ENCODE measurements around the gene TMPRSS13.

TMPRSS13 gene

GRCh38 chr11:117912497-117912896 is 16.7 kb downstream of the TMPRSS13 start:
- DNase-seq (ENCODE audit: low read depth), result no peak

GRCh38 chr11:117911694-117912093 is 17.5 kb downstream of the TMPRSS13 start:
- no peak for DNase-seq (ENCODE audit: low read depth)

DNA sequence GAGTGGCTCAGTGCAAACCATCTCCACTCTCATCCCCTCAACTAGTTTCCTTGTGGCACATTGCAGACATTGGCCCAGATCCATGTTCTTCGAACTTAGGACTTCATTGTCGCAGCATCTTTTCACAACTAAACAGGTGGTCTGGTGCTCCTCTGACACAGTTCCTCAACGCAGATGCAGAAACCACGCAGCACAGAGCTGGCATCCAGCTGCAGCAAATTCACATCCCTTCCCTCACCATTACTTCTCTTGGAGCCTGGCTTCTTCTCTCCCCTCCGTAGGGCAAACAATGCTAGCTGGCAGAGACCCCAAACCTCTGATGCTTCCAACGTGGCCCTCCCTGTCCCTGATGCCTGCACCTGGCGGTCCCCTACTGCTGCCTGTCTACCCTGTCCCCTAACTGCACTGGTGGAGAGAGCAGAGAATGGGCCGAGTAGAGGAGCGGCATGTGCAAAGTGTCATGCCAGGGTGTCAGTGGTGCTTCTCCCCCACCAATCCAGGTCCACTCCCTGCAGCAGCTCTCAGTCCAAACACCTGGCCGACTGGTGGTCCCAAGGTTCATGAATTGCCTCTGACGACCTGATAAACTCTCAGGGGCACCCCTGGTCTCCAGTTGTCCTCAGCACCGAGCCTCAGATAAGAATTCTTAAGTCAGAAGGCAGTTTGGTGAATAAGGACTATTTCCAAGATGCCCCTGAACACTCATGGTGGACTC is 18.1 kb downstream of the TMPRSS13 start:
- DNase-seq (ENCODE audit: low read depth), result no peak

GRCh38 chr11:117910525-117910924 is 18.7 kb downstream of the TMPRSS13 start:
- no peak for DNase-seq (ENCODE audit: low read depth)

GRCh38 chr11:117909611-117910382 is 19.4 kb downstream of the TMPRSS13 start:
- no peak for DNase-seq (ENCODE audit: low read depth)

DNA sequence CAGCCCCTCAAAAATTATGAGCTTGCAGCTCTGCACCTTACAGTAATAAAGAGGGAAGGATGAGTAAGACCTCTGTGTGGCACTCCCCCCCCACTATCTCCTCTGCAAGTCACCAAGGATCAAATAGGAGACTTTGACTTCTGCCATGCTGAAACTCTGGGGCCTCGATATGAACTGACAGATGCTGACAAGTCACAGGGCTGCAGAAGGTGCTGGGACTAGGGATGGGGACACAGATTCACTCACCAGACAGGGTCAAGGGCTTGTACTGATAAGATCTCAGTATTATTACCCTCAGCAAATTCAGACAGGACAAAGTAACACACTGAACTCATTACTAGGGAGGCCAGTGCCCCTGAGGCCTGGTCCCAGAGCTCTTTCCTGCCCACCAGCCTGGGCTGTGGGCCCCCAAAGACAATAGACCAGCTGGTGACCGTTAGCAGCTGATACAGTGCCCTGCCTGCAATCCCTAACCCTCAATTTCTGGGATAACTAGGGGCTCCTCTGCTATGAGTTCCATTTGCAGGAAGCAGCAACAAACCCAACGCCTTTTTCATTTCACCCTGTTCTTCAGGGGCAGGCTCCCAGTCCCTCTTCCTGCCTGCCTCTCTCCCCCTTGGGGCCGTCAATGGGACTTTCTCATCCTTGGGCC is 20.1 kb downstream of the TMPRSS13 start:
- DNase-seq (ENCODE audit: low read depth), result no peak

DNA sequence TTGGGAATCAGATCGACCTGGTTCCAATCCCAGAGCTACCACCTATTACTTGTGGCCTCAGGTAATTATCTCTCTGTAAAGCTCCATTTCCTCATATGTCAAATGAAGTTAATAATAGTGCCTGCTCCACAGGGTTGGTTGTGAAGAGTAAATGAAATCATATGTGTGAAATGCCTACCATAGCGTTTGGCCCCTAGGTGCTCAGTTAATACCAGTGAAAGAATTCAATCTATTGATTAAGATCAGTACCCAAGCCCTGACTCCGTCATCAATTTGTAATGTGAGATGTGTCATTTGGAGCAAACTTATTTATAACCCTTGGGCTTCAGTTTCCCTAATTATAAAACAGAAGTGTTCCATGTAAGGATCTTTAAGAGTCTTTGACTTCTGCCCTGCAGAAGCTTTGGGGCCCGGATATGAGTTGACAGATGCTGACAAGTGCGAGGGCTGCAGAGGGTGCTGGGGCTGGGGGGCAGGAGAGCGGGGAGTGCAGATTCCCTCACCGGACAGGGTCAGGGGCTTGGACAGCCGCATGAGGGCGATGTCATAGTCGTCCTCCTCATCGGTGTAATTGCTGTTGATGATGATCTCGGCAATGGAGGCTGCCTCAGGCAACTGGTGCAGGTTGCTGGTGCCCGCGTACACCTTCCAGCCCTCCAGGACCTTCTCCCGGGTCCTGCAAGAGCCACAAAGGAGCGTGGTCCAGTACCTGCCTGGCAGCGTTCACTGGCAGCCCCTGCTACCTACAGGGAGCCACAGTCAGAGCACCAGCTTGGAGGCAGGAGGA is 20.9 kb downstream of the TMPRSS13 start:
- no peak for DNase-seq (ENCODE audit: low read depth)

GRCh38 chr11:117907276-117908108 is 21.7 kb downstream of the TMPRSS13 start:
- peak; percentile 92 for DNase-seq (ENCODE audit: low read depth)

- DNase-seq (ENCODE audit: low read depth), result no peak
These were observed 22.5 kb downstream of the TMPRSS13 start for GRCh38 chr11:117906710-117907109.

GRCh38 chr11:117906126-117906525 is 23.1 kb downstream of the TMPRSS13 start:
- no peak for DNase-seq (ENCODE audit: low read depth)

DNA sequence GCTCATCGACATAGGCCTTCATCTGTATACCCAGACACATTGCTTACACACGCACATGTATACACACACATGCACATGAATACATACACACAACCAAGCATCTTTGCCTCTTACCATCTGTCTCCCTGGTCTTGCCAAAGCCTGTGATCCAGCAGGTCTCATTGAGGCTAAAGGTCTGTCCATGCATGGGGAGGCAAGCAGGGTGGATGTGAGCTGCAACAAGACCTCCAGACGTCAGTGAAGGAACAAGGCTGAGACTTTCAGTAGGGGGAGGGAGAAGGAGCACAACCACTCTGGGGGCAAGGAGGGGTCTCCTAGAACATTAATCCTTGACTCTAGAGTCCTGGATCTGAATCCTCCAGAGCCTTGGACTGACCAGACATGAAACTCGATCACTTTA is 23.7 kb downstream of the TMPRSS13 start:
- no peak for DNase-seq (ENCODE audit: low read depth)

DNA sequence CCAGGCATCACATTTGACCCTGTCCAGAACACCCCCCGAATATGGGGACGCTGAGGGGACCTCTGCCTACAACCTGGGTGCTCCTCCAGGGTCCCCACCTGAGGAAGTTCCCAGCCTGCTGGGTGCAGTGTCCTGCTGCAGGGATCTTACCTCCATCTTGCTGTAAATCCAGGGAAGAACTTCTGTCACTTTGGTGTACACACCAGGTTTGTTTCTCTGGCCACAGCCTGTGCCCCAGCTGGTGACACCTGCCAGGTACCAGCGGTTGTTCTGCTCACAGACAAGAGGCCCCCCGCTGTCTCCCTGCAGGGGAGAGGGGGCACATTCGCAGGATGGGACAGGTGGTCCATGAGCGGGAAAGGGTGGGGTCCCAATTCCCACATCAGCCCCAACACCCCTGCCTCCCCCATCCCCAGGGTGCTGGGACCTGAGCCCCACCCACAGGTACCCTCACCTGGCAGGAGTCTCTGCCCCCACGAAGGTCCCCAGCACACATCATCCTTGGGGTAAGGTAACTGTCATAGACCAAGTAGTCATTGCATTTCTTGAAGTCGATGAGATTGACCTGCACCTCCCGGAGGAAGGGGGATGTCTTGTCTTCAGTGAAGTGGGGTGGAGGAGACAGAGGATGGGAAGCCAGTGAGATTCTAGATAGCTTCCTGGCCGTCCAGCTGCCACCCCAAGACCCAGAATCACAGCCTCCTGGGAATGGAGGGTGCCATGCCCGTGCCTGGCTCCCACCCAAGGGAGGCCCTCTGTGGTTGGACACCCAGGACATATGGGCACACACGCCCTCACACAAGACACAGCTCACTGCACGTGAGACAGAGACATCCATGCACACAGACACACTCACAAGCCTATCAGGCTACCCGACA is 25.5 kb downstream of the TMPRSS13 start:
- DNase-seq (ENCODE audit: low read depth), result no peak

- DNase-seq (ENCODE audit: low read depth), result no peak
These were observed 27.0 kb downstream of the TMPRSS13 start for GRCh38 chr11:117902001-117902845.

DNA sequence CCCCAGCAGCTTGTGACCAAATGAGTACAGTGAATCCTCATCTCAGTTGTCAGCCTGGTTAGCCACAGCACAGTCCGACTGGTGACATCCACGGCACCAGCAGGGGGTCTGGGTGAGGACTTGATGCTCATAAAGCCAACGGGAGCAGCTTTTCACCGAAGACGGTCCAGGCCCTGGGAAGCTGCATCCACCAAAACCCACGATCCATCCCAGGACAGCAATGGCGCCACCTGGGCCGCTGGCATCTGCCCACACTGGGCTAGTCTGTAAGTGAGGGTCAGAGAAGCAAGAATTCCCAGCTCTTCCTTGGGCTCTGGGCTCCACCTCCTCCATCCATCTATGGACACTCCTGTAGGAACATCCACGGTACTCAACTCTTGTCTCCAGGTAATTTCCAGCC is 27.6 kb downstream of the TMPRSS13 start:
- no peak for DNase-seq (ENCODE audit: low read depth)

DNA sequence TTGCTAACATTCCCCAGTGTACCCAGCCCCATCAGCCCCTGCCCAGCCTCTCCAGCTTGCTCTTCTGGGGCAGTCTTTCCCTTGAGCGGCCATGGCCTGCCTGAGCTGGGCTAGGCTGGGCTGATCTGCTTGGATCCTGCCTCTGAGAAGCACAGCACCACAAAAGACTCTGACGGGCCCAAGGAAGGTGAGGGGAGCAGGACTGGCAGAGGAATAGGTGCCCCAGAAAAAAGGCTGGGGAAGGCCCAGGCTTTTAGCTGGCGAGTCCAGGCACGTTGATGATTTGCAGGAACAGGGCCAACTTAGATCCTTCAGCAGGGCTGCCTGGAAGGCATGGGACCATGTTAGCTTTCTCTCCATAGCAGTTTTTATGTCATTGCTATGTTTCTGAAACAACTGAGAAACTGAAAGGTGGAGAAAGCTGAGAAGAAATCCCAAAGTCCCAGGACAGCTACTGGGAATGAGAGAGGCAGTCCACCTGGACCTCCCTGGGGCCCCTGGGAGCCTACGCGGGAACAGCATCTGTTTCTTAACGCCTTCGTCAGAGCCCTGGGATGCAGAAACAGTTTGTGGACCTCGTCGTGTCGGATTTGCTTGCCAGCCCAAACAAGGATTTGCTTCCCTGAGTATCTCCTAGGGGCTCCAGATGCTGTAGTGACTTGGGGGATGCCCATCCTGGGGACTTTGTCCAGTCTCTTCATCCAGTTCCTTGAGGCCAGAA is 28.3 kb downstream of the TMPRSS13 start:
- DNase-seq (ENCODE audit: low read depth), result no peak

DNA sequence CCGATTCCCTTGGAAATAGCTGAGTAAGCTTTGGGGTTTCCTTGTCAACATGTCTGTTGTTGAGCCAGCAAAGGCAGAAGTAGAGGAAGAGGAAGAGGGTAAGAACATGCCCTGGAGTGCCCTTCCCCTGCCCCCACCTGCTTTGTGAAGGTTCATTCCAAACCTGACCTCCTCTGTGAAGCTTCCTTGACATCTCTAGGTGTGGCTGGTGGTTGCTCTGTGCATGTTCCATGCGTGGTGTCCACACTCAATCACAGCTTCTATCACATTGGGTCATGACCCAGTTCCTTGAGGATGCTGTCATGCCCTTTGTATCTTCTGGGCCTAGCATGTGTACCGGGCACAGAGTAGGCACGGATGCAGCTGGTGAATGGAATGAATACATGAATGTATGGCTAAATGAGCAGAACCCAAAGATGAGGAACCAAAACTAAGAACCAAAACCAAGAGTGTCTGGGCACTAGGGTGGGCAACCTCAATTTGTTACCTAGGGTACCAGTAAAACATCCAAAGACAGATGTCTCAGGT is 29.0 kb downstream of the TMPRSS13 start:
- no peak for DNase-seq (ENCODE audit: low read depth)

DNA sequence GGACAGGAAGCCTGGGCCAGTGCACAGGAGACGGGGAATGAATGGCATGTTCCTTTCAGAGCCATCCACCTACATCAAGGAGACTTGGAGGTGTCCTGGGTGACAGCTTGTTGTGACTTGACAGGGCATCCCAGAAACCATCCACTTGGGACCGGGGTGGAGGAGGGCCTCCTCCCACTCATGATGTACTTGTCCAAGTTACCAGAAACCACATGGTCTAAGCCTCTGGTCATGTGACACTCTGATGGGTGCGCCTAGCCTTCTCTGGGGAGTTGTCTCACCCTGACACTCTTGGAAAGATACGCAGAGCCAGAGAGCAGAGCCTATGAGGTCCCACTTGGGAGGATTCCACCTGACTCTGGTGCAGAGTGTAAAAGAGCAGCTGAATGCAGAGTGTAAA is 31.1 kb downstream of the TMPRSS13 start:
- DNase-seq (ENCODE audit: low read depth), result no peak

DNA sequence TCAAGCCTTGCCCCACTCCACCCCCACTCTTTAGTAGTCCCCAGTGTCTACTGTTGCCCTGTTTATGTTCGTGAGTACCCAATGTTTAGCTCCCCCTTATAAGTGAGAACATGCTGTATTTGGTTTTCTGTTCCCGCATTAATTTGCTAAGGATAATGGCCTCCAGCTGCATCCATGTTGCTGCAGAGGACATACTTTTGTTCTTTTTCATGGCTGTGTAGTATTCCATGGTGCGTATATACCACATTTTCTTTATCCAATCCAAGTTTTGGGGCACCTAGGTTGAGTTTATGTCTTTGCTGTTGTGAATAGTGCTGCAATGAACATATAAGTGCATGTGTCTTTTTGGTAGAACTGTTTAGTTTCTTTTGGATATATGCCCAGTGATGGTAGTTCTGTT is 36.6 kb downstream of the TMPRSS13 start:
- DNase-seq (ENCODE audit: low read depth), result no peak

GRCh38 chr11:117891362-117891761 is 37.8 kb downstream of the TMPRSS13 start:
- no peak for DNase-seq (ENCODE audit: low read depth)
